H1 (cell line): ENCODE results near the gene SPATA6L. TPM values are rescaled to one million over a fixed set of nuclear protein-coding genes. Genes with fewer than 3 reads are reported as not detected.

Source experiments
- CREB1 ChIP-seq: IDR thresholded peaks from 2 replicates; pipeline ENCODE4 v1.6.1; 2012; ENCODE audit warnings: inconsistent platforms
- NANOG ChIP-seq: IDR thresholded peaks from 2 replicates; pipeline ENCODE4 v1.6.1; 2011; ENCODE audit warnings: low read length, low read depth, mild to moderate bottlenecking, inconsistent platforms; ENCODE audit not compliant: insufficient read depth, poor library complexity, severe bottlenecking
- POU5F1 ChIP-seq: IDR thresholded peaks from 2 replicates; pipeline ENCODE4 v1.6.1; 2011; ENCODE audit warnings: low read depth, mild to moderate bottlenecking, low read length, moderate library complexity
- SP2 ChIP-seq: IDR thresholded peaks from 2 replicates; pipeline ENCODE4 v1.6.1; 2012; ENCODE audit warnings: mild to moderate bottlenecking, low read length, inconsistent platforms
- YY1 ChIP-seq: IDR thresholded peaks from 2 replicates; pipeline ENCODE4 v1.6.1; 2011; ENCODE audit warnings: low read depth, mild to moderate bottlenecking, low read length
- polyA plus RNA-seq, 7 experiments: library from polyadenylated mRNA; depleted of rRNA in 3 of 7; stranded (reverse) in 5 of 7; unstranded in 2 of 7; fragments of >200 nt in 5 of 7; fragments of 200-250 nt in 2 of 7; gene quantifications; 1 replicate in 5 of 7; 2 replicates in 1 of 7; 4 replicates in 1 of 7; pipeline versions ENCODE4 v1.2.1 to v1.2.3, GENCODE V29; 2011 to 2013; ENCODE audit warnings: missing spikeins in 2 of 7, mixed read lengths in 2 of 7
- total RNA-seq: library from RNA; stranded (reverse); fragmentation: NEBNext Ultra II Directional; extraction: Animal tissue kit (Norgen Biotek cat#: 25700); gene quantifications from 2 replicates; pipeline ENCODE4 v1.2.1, GENCODE V29; 2021
- TF ChIP-seq, protein P1 (sequence below): fragments of 300-600 bp; sonication (generic); IDR thresholded peaks from 2 replicates; pipeline ENCODE4 v1.7.1; 2012; ENCODE audit warnings: low read length, moderate library complexity, mild to moderate bottlenecking, inconsistent platforms; ENCODE audit not compliant: insufficient replicate concordance

The SPATA6L gene
- total and polyA plus RNA-seq, 2 of the 8 experiments (the other 6 are each of a cell fraction or from before 2014, with no cell fraction given), result 0.57 to 1.1 TPM

GRCh38 chr9:4640027-4640426 is 26.3 kb downstream of the SPATA6L start (continued):
- TF ChIP-seq, protein P1, sequence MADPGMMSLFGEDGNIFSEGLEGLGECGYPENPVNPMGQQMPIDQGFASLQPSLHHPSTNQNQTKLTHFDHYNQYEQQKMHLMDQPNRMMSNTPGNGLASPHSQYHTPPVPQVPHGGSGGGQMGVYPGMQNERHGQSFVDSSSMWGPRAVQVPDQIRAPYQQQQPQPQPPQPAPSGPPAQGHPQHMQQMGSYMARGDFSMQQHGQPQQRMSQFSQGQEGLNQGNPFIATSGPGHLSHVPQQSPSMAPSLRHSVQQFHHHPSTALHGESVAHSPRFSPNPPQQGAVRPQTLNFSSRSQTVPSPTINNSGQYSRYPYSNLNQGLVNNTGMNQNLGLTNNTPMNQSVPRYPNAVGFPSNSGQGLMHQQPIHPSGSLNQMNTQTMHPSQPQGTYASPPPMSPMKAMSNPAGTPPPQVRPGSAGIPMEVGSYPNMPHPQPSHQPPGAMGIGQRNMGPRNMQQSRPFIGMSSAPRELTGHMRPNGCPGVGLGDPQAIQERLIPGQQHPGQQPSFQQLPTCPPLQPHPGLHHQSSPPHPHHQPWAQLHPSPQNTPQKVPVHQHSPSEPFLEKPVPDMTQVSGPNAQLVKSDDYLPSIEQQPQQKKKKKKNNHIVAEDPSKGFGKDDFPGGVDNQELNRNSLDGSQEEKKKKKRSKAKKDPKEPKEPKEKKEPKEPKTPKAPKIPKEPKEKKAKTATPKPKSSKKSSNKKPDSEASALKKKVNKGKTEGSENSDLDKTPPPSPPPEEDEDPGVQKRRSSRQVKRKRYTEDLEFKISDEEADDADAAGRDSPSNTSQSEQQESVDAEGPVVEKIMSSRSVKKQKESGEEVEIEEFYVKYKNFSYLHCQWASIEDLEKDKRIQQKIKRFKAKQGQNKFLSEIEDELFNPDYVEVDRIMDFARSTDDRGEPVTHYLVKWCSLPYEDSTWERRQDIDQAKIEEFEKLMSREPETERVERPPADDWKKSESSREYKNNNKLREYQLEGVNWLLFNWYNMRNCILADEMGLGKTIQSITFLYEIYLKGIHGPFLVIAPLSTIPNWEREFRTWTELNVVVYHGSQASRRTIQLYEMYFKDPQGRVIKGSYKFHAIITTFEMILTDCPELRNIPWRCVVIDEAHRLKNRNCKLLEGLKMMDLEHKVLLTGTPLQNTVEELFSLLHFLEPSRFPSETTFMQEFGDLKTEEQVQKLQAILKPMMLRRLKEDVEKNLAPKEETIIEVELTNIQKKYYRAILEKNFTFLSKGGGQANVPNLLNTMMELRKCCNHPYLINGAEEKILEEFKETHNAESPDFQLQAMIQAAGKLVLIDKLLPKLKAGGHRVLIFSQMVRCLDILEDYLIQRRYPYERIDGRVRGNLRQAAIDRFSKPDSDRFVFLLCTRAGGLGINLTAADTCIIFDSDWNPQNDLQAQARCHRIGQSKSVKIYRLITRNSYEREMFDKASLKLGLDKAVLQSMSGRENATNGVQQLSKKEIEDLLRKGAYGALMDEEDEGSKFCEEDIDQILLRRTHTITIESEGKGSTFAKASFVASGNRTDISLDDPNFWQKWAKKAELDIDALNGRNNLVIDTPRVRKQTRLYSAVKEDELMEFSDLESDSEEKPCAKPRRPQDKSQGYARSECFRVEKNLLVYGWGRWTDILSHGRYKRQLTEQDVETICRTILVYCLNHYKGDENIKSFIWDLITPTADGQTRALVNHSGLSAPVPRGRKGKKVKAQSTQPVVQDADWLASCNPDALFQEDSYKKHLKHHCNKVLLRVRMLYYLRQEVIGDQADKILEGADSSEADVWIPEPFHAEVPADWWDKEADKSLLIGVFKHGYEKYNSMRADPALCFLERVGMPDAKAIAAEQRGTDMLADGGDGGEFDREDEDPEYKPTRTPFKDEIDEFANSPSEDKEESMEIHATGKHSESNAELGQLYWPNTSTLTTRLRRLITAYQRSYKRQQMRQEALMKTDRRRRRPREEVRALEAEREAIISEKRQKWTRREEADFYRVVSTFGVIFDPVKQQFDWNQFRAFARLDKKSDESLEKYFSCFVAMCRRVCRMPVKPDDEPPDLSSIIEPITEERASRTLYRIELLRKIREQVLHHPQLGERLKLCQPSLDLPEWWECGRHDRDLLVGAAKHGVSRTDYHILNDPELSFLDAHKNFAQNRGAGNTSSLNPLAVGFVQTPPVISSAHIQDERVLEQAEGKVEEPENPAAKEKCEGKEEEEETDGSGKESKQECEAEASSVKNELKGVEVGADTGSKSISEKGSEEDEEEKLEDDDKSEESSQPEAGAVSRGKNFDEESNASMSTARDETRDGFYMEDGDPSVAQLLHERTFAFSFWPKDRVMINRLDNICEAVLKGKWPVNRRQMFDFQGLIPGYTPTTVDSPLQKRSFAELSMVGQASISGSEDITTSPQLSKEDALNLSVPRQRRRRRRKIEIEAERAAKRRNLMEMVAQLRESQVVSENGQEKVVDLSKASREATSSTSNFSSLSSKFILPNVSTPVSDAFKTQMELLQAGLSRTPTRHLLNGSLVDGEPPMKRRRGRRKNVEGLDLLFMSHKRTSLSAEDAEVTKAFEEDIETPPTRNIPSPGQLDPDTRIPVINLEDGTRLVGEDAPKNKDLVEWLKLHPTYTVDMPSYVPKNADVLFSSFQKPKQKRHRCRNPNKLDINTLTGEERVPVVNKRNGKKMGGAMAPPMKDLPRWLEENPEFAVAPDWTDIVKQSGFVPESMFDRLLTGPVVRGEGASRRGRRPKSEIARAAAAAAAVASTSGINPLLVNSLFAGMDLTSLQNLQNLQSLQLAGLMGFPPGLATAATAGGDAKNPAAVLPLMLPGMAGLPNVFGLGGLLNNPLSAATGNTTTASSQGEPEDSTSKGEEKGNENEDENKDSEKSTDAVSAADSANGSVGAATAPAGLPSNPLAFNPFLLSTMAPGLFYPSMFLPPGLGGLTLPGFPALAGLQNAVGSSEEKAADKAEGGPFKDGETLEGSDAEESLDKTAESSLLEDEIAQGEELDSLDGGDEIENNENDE, result no peak
- TF ChIP-seq SP2 (no peak), CREB1 (no peak), NANOG (no peak), POU5F1 (no peak), YY1 (no peak)
